ENCODE data around the gene ANKS1B. TPM values are rescaled to one million over a fixed set of nuclear protein-coding genes. Genes with fewer than 3 reads are reported as not detected.

ANKS1B gene
- total RNA-seq, 1 donor, result 47.0 TPM

DNA sequence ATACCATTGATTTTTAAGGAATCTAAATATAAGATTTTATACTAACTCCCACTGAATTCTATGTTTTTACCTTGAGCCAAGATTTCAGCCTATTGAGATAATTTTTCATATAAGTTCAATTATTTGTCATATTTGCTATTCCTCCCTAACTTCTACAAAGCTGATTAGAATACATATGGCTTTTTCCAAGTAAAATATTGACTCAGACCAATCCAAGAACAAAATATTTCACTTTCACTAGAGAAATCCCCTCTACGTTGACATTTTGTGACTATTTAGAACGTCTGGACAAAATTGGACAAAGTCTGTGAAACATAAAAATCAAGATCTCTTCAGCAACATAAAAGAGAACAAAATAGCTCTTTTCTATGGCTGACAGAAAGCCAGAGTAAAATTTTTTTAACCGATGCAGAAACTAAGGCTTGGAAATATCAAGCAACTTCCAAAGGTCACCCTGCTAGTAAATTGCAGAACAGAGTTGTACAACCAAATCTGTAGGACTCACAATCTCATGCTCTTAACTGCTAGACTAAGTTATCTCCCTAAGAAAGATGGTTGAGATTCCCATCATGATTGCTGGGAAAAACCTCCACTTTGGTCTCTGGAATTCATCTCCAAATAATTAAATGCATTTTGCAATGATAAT lies 219.1 kb downstream of the ANKS1B start:
- no peak overlapping the region for H3K4me3 ChIP-seq (ENCODE audit: low read depth, low read length)
- DNase-seq (ENCODE audit: low read depth), result no peak
- TF ChIP-seq, protein P1, sequence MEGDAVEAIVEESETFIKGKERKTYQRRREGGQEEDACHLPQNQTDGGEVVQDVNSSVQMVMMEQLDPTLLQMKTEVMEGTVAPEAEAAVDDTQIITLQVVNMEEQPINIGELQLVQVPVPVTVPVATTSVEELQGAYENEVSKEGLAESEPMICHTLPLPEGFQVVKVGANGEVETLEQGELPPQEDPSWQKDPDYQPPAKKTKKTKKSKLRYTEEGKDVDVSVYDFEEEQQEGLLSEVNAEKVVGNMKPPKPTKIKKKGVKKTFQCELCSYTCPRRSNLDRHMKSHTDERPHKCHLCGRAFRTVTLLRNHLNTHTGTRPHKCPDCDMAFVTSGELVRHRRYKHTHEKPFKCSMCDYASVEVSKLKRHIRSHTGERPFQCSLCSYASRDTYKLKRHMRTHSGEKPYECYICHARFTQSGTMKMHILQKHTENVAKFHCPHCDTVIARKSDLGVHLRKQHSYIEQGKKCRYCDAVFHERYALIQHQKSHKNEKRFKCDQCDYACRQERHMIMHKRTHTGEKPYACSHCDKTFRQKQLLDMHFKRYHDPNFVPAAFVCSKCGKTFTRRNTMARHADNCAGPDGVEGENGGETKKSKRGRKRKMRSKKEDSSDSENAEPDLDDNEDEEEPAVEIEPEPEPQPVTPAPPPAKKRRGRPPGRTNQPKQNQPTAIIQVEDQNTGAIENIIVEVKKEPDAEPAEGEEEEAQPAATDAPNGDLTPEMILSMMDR (IDR thresholded peaks at IDR 0.05; ENCODE audit: insufficient read depth, low read length), result no peak

DNA sequence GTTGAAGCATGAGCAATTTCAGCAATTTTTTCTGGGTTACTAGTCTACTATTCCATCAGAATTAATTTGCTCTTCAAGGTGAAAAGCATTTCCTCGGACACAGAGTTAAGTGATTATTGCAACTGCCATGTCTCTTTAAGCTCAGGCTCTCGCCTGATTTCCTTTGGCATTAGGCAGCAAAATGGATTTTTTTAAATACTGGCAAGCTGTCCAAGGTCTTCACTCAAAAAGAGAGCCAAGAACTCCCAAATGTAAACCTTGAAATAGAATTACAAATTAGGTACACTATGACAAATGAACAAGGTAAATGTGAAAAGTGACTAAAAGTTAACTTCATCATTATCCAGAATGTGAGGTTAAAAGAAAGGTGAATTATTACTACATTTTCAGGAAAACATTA lies 225.3 kb downstream of the ANKS1B start:
- H3K4me3 ChIP-seq (ENCODE audit: low read depth, low read length), result no peak overlapping the region
- TF ChIP-seq, protein P1 (IDR thresholded peaks at IDR 0.05; ENCODE audit: insufficient read depth, low read length), result no peak
- DNase-seq (ENCODE audit: low read depth), result no peak

DNA sequence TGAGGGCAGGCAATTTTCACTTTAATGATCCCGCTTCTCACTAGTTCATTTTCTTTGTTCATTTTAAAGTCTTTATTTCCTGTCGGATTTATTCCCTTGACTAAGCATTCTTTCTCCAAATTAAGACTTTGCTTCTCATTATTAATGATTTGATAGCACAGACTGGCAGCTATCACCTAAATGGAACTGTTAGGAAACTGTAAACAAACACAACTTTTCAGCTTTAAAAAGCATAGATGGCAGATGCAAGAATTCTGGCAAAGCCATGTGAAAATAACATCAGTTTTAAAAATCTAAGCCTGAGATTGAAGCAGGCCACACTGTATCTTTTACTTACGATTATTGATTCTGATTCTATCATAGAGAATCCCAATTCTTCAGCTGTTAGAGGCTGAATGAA lies 225.7 kb downstream of the ANKS1B start:
- no peak overlapping the region for H3K4me3 ChIP-seq (ENCODE audit: low read depth, low read length)
- TF ChIP-seq, protein P1 (IDR thresholded peaks at IDR 0.05; ENCODE audit: insufficient read depth, low read length), result no peak
- no peak for DNase-seq (ENCODE audit: low read depth)

DNA sequence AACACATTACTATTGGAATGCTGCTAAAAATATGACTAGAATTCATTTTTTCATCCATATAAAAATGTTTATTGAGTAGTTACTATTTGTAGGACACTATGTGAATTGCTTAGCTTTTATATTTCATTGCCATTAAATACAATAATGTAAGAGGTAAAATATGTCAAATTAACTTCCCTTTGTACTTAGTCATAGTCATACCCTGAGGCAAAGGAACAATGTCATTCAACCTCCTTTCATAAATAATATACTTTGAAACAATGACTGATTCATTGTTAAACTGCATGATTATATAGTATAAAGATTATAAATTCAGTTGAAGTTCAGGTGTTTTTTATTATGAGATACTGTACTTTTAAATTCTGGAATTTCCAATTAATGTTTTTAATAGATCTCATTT lies 232.0 kb downstream of the ANKS1B start:
- H3K4me3 ChIP-seq (ENCODE audit: low read depth, low read length), result no peak overlapping the region
- no peak for DNase-seq (ENCODE audit: low read depth)
- TF ChIP-seq, protein P1 (IDR thresholded peaks at IDR 0.05; ENCODE audit: insufficient read depth, low read length), result no peak

DNA sequence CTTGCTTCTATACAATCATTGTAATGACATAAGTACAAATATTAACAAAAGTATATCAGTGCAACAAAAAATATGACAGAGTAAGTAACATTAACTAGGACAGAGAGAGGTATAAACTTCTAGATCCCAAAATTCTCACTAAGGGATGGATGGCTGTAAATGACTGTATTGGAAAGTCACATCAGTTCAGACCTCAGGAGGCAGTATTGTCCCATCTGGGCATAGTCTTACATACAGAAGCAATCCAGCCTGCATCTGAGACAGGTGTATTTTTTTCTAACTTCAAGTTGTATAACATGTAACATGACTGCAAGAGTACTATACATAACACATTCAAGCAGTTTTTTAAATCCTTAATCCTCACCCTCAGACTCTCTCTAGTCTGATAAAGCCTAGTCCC lies 238.2 kb downstream of the ANKS1B start:
- TF ChIP-seq, protein P1 (IDR thresholded peaks at IDR 0.05; ENCODE audit: insufficient read depth, low read length), result no peak
- H3K4me3 ChIP-seq (ENCODE audit: low read depth, low read length), result no peak overlapping the region
- no peak for DNase-seq (ENCODE audit: low read depth)

DNA sequence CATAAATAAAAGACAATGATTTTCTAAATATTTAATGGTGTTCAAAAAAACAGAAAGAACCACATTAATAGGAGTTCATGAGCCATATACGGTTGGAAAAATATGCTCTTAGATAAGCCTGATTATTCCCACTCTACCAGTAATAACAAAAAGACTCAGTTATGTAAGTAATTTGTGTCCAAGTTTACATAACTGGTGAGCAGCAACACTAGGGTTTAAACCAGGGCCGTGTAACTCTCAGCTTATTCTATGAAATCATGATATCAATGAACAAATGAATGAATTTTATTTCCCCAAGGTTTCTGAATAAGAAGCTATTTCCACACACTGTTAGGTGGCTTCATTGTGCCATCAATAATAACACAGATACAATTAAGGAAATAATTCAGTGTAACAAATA lies 238.8 kb downstream of the ANKS1B start:
- TF ChIP-seq, protein P1 (IDR thresholded peaks at IDR 0.05; ENCODE audit: insufficient read depth, low read length), result no peak
- no peak for DNase-seq (ENCODE audit: low read depth)
- H3K4me3 ChIP-seq (ENCODE audit: low read depth, low read length), result no peak overlapping the region

DNA sequence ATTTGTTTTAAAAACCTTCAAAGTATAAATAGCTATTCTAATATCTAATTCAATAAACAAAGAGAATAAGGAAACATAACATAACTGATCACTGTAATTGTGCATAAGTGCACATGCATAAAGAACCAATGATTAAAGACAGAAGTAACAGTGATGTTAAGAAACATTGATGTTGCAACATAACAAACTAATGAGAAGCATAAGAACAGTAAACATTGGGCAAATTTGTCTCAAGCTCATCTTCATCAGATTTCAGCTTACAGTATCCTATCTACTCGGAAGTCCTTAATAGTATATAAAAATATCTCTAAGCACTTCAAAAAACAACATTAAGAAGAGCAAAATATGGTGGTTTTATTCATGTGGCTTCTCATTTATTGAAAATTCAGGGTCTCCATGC lies 239.6 kb downstream of the ANKS1B start:
- TF ChIP-seq, protein P1 (IDR thresholded peaks at IDR 0.05; ENCODE audit: insufficient read depth, low read length), result no peak
- no peak for DNase-seq (ENCODE audit: low read depth)

More for the DNA sequence above, 239.6 kb downstream of the ANKS1B start:
- H3K4me3 ChIP-seq (ENCODE audit: low read depth, low read length), result no peak overlapping the region

Data from fibroblast of the aortic adventitia (primary cell).